OCI-LY7 (cell line): ENCODE data around the gene ETV1.
"Not testable (repeated sequence)": the region's sequence is repeated elsewhere in the genome, so short reads cannot be mapped to it uniquely, and the experiment has no call there.

Experiments
- CTCF ChIP-seq: fragments of 200-600 bp; sonication (generic); conservative IDR thresholded peaks from 2 replicates; pipeline ENCODE4 v1.5.1; 2014; ENCODE audit warnings: mild to moderate bottlenecking, antibody characterized with exemption, low read length, moderate library complexity, mixed read lengths
- EZH2phosphoT487 ChIP-seq: fragments of 200-600 bp; sonication (generic); IDR thresholded peaks from 2 replicates; pipeline ENCODE4 v1.6.1; 2018; ENCODE audit warnings: low read depth, borderline replicate concordance, mild to moderate bottlenecking, mixed run types, antibody characterized with exemption, low read length, moderate library complexity, mixed read lengths

- TF ChIP-seq CTCF, EZH2phosphoT487: not testable (repeated sequence)
These were observed 72.4 kb downstream of the ETV1 start for GRCh38 chr7:13917103-13917502.
